Trophoblast cell (in vitro differentiated cells and primary cell): ENCODE data around the gene ST6GALNAC3.

Experiments
- DNase-seq, 2 donors: peaks; one replicate each; pipeline ENCODE4 v3.0.0-alpha.2; 2016
- H2AFZ ChIP-seq: 2 replicates; pipeline ENCODE4 v1.6.1; 2013; ENCODE audit warnings: low read length, moderate library complexity, mild to moderate bottlenecking; ENCODE audit not compliant: insufficient read depth, poor library complexity
- H2AK5ac ChIP-seq: 2 replicates; pipeline ENCODE4 v1.6.1; 2013; ENCODE audit warnings: mild to moderate bottlenecking, low read length
- H2BK120ac ChIP-seq: 2 replicates; pipeline ENCODE4 v1.6.1; 2013; ENCODE audit warnings: low read length, mild to moderate bottlenecking, moderate library complexity; ENCODE audit not compliant: insufficient read depth, poor library complexity
- H2BK12ac ChIP-seq: 2 replicates; pipeline ENCODE4 v1.6.1; 2013; ENCODE audit warnings: mild to moderate bottlenecking, low read length, moderate library complexity
- H2BK5ac ChIP-seq: 2 replicates; pipeline ENCODE4 v1.6.1; 2013; ENCODE audit warnings: low read length, low read depth, moderate library complexity, mild to moderate bottlenecking; ENCODE audit not compliant: poor library complexity
- H3K14ac ChIP-seq: 2 replicates; pipeline ENCODE4 v1.6.1; 2013; ENCODE audit warnings: mild to moderate bottlenecking, low read length
- H3K18ac ChIP-seq: 2 replicates; pipeline ENCODE4 v1.6.1; 2013; ENCODE audit warnings: mild to moderate bottlenecking, low read length
- H3K23ac ChIP-seq: 2 replicates; pipeline ENCODE4 v1.6.1; 2013; ENCODE audit warnings: low read length
- H3K27ac ChIP-seq: 2 replicates; pipeline ENCODE4 v1.5.1; 2013; ENCODE audit warnings: low read depth, mild to moderate bottlenecking, inconsistent platforms, low read length, moderate library complexity
- H3K27me3 ChIP-seq: 2 replicates; pipeline ENCODE4 v1.6.1; 2013; ENCODE audit warnings: inconsistent platforms, mild to moderate bottlenecking, low read length, moderate library complexity; ENCODE audit not compliant: insufficient read depth
- H3K36me3 ChIP-seq, 2 experiments: 1 replicate in 1 of 2; 2 replicates in 1 of 2; pipeline ENCODE4 v1.6.1; 2013; ENCODE audit warnings: low read length in 2 of 2, mild to moderate bottlenecking in 2 of 2, moderate library complexity in 1 of 2; ENCODE audit not compliant: insufficient read depth in 2 of 2, control insufficient read depth in 1 of 2
- H3K4ac ChIP-seq: 2 replicates; pipeline ENCODE4 v1.6.1; 2013; ENCODE audit warnings: low read depth, mild to moderate bottlenecking, low read length, moderate library complexity
- H3K4me1 ChIP-seq, 2 experiments: 1 replicate in 1 of 2; 2 replicates in 1 of 2; pipeline ENCODE4 v1.6.1; 2013; ENCODE audit warnings: low read length in 2 of 2, mild to moderate bottlenecking in 2 of 2, moderate library complexity in 1 of 2; ENCODE audit not compliant: insufficient read depth in 2 of 2, control insufficient read depth in 1 of 2
- H3K4me2 ChIP-seq: 2 replicates; pipeline ENCODE4 v1.6.1; 2013; ENCODE audit warnings: inconsistent platforms, mild to moderate bottlenecking, low read length, moderate library complexity
- H3K4me3 ChIP-seq: 2 replicates; pipeline ENCODE4 v1.5.1; 2013; ENCODE audit warnings: mild to moderate bottlenecking, low read depth, low read length, inconsistent platforms
- H3K79me1 ChIP-seq: one replicate; pipeline ENCODE4 v1.6.1; 2013; ENCODE audit warnings: low read length
- H3K79me2 ChIP-seq: 2 replicates; pipeline ENCODE4 v1.6.1; 2013; ENCODE audit warnings: low read length, mild to moderate bottlenecking; ENCODE audit not compliant: control insufficient read depth, insufficient read depth, poor library complexity
- H3K9ac ChIP-seq: 2 replicates; pipeline ENCODE4 v1.6.1; 2013; ENCODE audit warnings: mild to moderate bottlenecking, low read length
- H3K9me3 ChIP-seq: 2 replicates; pipeline ENCODE4 v1.6.1; 2013; ENCODE audit warnings: low read depth, mild to moderate bottlenecking, control low read depth, inconsistent platforms, low read length; ENCODE audit not compliant: insufficient read depth
- H4K12ac ChIP-seq: 2 replicates; pipeline ENCODE4 v1.6.1; 2013; ENCODE audit warnings: low read depth, mild to moderate bottlenecking, low read length, moderate library complexity
- H4K8ac ChIP-seq: 2 replicates; pipeline ENCODE4 v1.6.1; 2013; ENCODE audit warnings: low read depth, mild to moderate bottlenecking, low read length, moderate library complexity
- H4K91ac ChIP-seq: one replicate; pipeline ENCODE4 v1.6.1; 2013; ENCODE audit warnings: low read depth, mild to moderate bottlenecking, low read length, moderate library complexity
- WGBS: extraction: QIAGEN DNeasy Blood & Tissue Kit; methylation state at CpG from one replicate; pipeline ENCODE4 v1.1.7; 2013; ENCODE audit warnings: missing lambda C conversion rate; ENCODE audit not compliant: insufficient read length, insufficient coverage; ENCODE audit errors: extremely low coverage; 5-methylcytosine and 5-hydroxymethylcytosine counted together

The ST6GALNAC3 gene

GRCh38 chr1:76086597-76086996 lies 12.1 kb downstream of the ST6GALNAC3 start:
- no peak overlapping the region for H2AK5ac ChIP-seq
- H3K79me1 ChIP-seq = no peaks in the 10 kb centered on the region
- peaks cover 0 to 6% of the 10 kb centered on the region in 2 experiments for H3K4me1 ChIP-seq
- H3K27me3 ChIP-seq = no peaks in the 10 kb centered on the region
- H3K79me2 ChIP-seq = peaks cover 2% of the 10 kb centered on the region
- H4K91ac ChIP-seq = no peak overlapping the region
- no peaks in the 10 kb centered on the region for H3K9me3 ChIP-seq
- no peak overlapping the region for H2BK5ac ChIP-seq
- no peak overlapping the region for H3K9ac ChIP-seq
- H3K23ac ChIP-seq = no peak overlapping the region
- H3K27ac ChIP-seq = no peak overlapping the region
- H3K14ac ChIP-seq = no peak overlapping the region
- no peak overlapping the region for H3K4me3 ChIP-seq
- no peak overlapping the region for H2BK12ac ChIP-seq
- H4K12ac ChIP-seq = no peak overlapping the region
- no peak for DNase-seq
- no peak overlapping the region for H2AFZ ChIP-seq
- H3K18ac ChIP-seq = no peak overlapping the region
- H3K36me3 ChIP-seq = no peaks in the 10 kb centered on the region
- H4K8ac ChIP-seq = no peak overlapping the region
- H3K4me2 ChIP-seq = no peak overlapping the region
- no CpG with 5 or more reads among the region's 2 CpGs for WGBS
- no peak overlapping the region for H3K4ac ChIP-seq
- H2BK120ac ChIP-seq = no peak overlapping the region

GRCh38 chr1:76090283-76091203 lies 16.0 kb downstream of the ST6GALNAC3 start:
- no peaks in the 10 kb centered on the region for H3K27me3 ChIP-seq
- H3K27ac ChIP-seq = no peak overlapping the region
- no peak overlapping the region for H3K4ac ChIP-seq
- no peaks in the 10 kb centered on the region for H3K79me2 ChIP-seq
- no peak overlapping the region for H3K23ac ChIP-seq
- H2BK12ac ChIP-seq = no peak overlapping the region
- WGBS = no CpG with 5 or more reads among the region's 7 CpGs
- H4K8ac ChIP-seq = no peak overlapping the region
- no peak for DNase-seq
- H2AFZ ChIP-seq = no peak overlapping the region
- no peak overlapping the region for H3K14ac ChIP-seq
- no peak overlapping the region for H3K9ac ChIP-seq
- no peaks in the 10 kb centered on the region for H3K36me3 ChIP-seq
- peaks cover 0 to 2% of the 10 kb centered on the region in 2 experiments for H3K4me1 ChIP-seq
- H3K79me1 ChIP-seq = no peaks in the 10 kb centered on the region
- H3K4me3 ChIP-seq = no peak overlapping the region
- H3K9me3 ChIP-seq = peaks cover 2% of the 10 kb centered on the region
- no peak overlapping the region for H2BK5ac ChIP-seq
- H2BK120ac ChIP-seq = no peak overlapping the region
- H2AK5ac ChIP-seq = no peak overlapping the region
- no peak overlapping the region for H3K4me2 ChIP-seq
- no peak overlapping the region for H4K91ac ChIP-seq
- H4K12ac ChIP-seq = no peak overlapping the region
- H3K18ac ChIP-seq = no peak overlapping the region

DNA sequence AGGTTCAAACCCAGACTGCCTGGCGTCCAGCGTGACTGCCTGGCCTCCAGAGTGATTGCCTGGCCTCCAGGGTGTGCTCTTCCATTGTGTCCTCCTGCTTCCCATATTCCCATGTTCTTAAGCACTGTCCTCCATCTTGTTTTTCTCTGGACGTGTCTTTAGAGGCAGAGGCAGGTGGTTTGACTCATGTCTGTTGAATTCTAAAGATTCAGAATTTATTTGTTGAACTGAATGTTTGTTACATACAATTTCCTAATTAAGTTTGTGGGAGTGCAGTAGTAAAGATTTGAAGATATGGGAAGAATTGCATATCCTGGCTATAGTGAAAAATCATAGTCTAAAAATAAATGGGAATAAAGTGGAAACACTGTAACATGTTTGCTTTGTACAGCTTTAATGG lies 18.3 kb downstream of the ST6GALNAC3 start:
- no peaks in the 10 kb centered on the region for H3K36me3 ChIP-seq
- H4K12ac ChIP-seq = no peak overlapping the region
- H3K4me1 ChIP-seq = peaks cover 0 to 2% of the 10 kb centered on the region in 2 experiments
- H2BK120ac ChIP-seq = no peak overlapping the region
- no peak overlapping the region for H2AFZ ChIP-seq
- no peak overlapping the region for H2AK5ac ChIP-seq
- no peak overlapping the region for H3K4me2 ChIP-seq
- H3K27ac ChIP-seq = no peak overlapping the region
- DNase-seq = no peak
- no peak overlapping the region for H3K4me3 ChIP-seq
- no peak overlapping the region for H3K23ac ChIP-seq
- no peak overlapping the region for H3K9ac ChIP-seq
- no peak overlapping the region for H4K8ac ChIP-seq
- no peaks in the 10 kb centered on the region for H3K79me2 ChIP-seq
- H3K18ac ChIP-seq = no peak overlapping the region
- no peak overlapping the region for H3K4ac ChIP-seq
- H3K79me1 ChIP-seq = no peaks in the 10 kb centered on the region
- H2BK12ac ChIP-seq = no peak overlapping the region
- H3K9me3 ChIP-seq = peaks cover 2% of the 10 kb centered on the region
- WGBS = no CpG with 5 or more reads among the region's 3 CpGs
- no peaks in the 10 kb centered on the region for H3K27me3 ChIP-seq
- H4K91ac ChIP-seq = no peak overlapping the region
- H3K14ac ChIP-seq = no peak overlapping the region
- H2BK5ac ChIP-seq = no peak overlapping the region

DNA sequence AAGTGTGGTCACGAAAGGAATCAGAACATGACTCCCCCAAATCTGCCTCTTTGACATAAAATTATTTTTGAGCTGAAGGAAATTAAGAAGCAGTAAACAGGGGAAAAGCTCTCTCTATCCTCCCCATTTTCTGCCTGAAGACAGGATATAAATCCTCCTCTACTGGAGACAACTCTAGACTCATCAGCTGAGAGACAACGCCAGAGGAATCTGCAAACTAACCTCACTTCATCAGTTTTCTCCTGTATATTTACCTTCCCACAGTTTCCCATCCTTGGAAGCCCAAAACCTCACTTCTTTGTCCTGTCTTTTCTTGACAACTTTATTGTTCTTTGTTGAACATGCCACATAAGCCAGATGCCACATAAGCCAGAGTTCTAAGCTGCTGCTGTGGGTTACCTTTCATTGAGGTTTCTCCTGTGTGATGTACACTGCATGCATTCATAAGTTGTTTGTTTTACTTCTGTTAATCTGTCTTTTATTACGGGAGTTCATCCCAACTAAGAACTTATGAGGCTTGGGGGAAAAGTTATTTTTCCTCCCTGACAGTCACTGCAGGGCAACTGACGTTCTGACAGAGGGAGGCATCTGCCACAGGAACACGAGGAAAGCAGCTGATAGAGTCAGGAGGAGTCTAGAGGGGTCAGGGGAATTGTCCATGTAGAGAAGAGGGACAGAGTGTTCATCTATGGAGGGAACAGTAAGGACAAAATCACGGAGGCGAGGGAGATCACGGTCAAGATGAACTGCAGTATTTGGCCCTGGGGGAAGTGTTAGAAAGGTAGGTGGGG lies 19.2 kb downstream of the ST6GALNAC3 start:
- H3K4me1 ChIP-seq = peaks cover 0 to 2% of the 10 kb centered on the region in 2 experiments
- no peak overlapping the region for H3K4ac ChIP-seq
- no CpG with 5 or more reads among the region's 8 CpGs for WGBS
- H2AFZ ChIP-seq = no peak overlapping the region
- no peak overlapping the region for H2BK12ac ChIP-seq
- H3K9ac ChIP-seq = no peak overlapping the region
- H2BK120ac ChIP-seq = no peak overlapping the region
- H3K14ac ChIP-seq = no peak overlapping the region
- H4K8ac ChIP-seq = no peak overlapping the region
- H3K4me3 ChIP-seq = no peak overlapping the region
- no peak overlapping the region for H4K12ac ChIP-seq
- no peaks in the 10 kb centered on the region for H3K79me2 ChIP-seq
- no peak overlapping the region for H3K4me2 ChIP-seq
- no peak overlapping the region for H3K27ac ChIP-seq
- H3K27me3 ChIP-seq = no peaks in the 10 kb centered on the region
- H3K9me3 ChIP-seq = peaks cover 2% of the 10 kb centered on the region
- no peaks in the 10 kb centered on the region for H3K79me1 ChIP-seq
- DNase-seq = no peak
- no peak overlapping the region for H4K91ac ChIP-seq
- H2AK5ac ChIP-seq = no peak overlapping the region
- no peak overlapping the region for H2BK5ac ChIP-seq
- H3K18ac ChIP-seq = no peak overlapping the region
- no peak overlapping the region for H3K23ac ChIP-seq
- no peaks in the 10 kb centered on the region for H3K36me3 ChIP-seq
